GM19467 (cell line): Measurements from ENCODE around the gene CTNNA1.
"Not testable (repeated sequence)": the region's sequence is repeated elsewhere in the genome, so short reads cannot be mapped to it uniquely, and the experiment has no call there.

ENCODE experiments used
- ATAC-seq: cut with Tn5 transposase; IDR thresholded peaks from one replicate; pipeline ENCODE4 v1.9.1; 2021; ENCODE audit warnings: mild to moderate bottlenecking, moderate library complexity; ENCODE audit not compliant: unreplicated experiment

The CTNNA1 gene

DNA sequence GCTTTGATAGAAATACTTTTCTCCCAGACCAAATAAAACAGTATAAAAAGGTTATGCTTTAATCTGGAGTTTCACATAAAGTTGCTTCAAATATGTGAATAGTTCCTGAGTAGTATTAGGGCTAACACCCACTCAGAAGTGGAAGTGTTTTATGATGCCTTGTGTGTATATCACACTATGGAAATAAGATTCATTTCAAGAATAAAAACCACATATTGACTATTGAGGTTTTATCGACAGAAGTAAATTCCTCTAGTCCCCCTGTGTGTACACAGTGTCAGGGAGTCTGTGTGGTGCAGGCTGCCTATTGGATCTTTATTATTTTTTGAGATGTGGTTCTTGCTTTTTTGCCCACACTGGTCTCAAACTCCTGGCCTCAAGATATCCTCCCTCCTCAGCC lies 142.7 kb downstream of the CTNNA1 start:
- no peak for ATAC-seq

DNA sequence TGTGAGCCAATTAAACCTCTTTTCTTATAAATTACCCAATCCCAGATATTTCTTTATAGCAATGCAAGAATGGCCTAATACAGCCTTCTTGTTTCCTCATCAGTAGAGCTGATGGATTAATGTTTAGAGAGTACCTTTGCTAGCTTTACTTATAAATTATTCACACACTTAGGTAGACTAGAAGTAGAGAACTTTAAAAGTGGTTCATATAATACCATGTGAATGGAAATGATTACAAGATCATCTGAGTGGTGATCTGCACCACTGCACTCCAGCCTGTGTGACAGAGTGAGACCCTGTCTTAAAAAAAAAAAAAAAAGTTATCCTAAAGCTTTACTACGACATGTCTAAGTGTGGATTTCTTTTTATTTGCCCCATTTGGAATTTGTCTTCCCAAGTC lies 145.1 kb downstream of the CTNNA1 start:
- ATAC-seq, result no peak

DNA sequence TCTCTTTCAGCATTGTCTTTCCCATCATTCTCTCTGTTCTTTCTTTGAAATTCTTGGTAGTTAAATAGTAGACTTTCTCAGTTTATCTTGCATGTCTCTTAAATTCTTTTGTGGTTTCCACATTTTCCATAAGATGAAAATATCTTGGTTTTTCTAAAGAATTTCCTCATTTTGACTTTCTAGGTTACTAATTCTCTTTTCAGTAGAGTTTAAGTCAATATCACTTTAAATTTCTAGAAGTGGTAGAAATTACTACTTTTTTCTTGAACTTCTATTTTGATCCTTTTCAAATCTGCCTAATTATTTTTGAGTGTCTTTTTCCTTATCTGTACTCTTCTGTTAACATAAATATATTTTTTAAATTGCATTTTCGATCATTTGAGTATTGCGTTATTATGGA lies 145.5 kb downstream of the CTNNA1 start:
- no peak for ATAC-seq

DNA sequence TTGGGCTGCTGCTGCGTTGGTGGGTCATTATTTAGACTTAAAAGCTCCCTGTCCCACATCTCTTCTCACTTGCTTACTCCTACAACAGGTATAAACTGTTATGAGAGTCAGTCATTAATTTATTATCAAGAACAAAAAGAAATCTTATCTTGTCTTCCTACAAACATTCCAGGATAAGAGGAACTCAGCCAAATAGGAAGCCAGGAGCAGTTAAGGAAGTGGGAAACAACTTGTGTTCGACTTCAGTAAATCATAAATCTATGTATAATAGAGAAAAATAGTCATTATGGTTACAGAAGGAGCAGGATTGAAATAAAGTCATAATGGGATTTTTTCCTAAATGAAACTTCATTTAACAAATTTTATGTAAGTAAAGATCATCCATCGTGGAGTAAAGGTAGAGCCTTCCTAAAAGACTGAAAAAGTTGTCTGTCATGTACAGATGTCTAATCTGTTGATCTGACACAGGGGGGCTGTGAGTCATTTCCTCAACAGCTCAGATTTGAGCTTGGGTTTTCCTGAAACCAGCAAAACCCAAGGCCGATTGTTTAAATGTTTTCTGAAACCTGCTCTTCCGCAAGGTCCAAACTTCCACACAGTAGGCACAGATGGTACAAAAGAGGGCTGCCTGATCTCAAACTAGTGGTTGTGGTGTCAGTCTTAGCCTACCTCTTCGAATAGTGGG lies 147.2 kb downstream of the CTNNA1 start:
- ATAC-seq, result no peak

GRCh38 chr5:138901716-138902115 lies 148.5 kb downstream of the CTNNA1 start:
- no peak for ATAC-seq

DNA sequence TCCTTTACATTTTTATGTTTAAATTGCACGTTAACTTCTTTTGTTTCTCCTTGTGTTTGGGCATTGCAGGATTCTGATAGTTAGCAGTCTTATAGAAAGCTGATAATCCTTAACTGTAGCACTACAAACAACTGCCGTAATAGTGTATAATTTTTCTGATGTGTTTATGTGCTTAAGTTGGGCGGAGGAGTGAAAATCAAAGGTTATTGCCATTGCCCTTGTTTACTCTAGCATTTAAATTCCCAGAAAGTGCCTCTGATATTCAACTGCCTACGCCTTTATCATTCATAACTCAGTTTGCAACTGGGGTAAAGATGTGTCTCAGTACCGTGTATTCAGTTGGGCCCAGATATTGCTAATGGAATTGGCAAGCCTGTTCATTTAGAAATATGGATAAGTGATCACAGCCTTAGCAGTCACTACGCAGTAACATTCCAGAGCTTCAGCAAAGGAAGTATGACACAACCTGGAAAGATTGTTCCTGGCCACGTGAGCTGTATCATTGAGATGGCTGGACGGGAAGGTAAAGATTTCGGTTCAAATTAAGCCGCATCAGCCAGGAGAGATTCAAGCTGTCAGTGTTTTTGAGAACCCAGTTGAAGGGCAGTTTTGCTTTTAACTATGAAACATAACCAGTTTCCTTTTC lies 150.0 kb downstream of the CTNNA1 start:
- no peak for ATAC-seq

DNA sequence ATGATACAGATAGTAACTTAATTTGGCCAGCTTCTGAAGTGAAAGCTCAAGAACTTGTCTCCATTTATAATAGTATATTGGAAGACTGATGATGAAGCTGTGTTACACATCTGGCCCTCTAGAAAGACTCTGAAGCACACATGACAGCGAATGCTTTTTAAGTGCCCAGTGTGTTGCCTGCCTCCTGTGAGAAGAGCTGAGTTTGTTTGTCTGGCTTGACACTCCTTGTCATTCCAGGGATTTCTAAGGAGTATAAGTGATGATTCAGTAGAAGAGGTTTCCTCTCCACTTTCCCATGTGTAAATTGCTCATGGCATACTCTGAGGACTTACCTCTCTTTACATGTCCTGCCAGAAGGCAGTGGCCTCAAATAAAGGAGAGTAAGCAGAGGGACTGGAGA lies 152.3 kb downstream of the CTNNA1 start:
- no peak for ATAC-seq

DNA sequence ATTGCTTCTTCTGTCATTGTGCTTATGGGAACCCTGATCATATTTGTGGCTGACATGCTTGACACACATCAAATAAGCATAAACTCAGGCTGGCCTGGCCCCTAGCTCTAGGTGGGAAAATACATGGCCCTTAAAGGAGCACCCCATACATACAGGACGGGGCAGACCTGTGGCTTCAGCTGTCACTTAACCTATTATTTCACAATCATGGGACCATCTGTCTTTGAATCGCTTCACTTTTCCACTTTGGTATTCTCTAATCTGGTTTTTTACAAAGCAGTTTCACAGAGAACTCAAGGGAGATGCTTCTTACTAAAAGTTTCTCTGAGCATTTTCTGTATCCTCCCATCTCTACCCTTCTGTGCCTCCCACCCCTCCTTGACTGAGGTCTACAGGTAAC lies 156.5 kb downstream of the CTNNA1 start:
- no peak for ATAC-seq

GRCh38 chr5:138910546-138911185 lies 157.4 kb downstream of the CTNNA1 start:
- ATAC-seq, result no peak

GRCh38 chr5:138911441-138911840 lies 158.2 kb downstream of the CTNNA1 start:
- no peak for ATAC-seq

DNA sequence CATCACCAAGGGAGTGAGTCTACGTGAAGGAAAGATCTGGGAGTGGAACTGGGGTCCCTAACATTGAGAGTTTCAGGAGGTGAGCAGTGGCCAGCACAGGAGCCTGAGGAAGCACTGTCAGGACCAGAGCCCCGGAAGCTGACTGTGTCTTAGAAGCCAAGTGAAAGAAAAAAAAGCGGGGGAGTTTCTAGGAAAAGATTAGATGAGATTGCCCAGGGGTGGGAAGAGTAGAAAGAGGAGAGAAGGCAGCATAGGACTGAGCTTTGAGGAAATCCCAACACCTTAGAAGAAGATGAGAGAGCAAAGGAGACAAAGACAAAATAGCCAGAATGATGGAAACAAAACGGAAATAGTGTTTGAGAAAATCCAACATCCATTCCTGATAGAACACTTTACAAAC lies 158.9 kb downstream of the CTNNA1 start:
- no peak for ATAC-seq

GRCh38 chr5:138913773-138914172 lies 160.5 kb downstream of the CTNNA1 start:
- no peak for ATAC-seq

DNA sequence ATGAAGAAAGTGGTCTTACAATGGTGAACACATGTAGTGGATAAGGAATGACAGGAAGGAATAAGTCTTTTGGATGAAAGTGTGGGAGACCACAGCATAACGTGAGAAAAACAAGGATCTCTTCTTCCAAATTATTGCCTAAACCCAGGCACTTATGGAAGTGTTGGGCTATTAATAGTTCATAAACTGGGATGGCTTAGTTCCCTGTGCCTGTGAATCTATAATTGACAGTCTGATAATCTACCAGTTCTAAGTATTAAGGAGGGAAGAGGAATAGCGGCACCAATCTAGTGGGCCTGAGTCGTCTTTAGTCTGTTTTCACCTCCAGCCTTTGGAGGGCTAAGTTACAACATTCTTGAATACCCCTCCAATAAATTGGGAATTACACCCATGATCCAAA lies 161.1 kb downstream of the CTNNA1 start:
- no peak for ATAC-seq

DNA sequence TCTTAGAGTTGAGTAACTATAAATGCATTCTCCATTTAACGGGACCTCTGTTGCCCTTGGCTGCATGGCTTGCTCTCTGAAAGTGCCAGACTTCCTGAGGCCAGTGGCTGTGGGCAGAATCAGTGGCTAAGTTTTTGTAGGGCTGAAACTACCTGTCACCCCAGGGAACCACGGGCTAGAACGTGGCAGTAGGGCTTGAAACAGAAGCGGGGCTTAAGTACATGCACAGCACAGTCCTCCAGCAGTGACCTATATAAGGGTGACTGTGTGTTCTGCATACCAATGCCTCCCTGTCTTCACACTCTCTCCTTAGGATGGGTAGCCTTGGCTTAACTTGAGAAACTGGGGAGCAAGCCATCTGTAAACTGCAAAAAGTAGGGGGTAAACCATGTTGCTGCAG lies 165.5 kb downstream of the CTNNA1 start:
- no peak for ATAC-seq

DNA sequence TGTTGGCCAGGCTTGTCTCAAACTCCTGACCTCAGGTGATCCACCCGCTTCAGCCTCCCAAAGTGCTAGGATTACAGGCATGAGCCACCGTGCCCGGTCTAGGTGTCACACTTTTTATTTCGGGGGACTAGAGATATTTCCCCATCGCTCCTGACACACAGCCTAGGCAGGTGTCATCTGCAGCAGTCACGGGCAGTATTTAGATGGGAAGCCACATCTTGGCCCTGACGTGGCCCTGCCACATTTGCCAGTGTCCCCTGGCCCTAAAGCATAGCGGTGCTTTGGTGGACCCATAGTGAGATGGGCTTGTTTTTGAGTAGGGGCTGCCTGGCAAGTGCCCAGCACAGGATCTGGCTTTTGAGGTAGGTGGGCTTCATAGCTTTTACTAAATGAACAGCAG lies 167.0 kb downstream of the CTNNA1 start:
- no peak for ATAC-seq

DNA sequence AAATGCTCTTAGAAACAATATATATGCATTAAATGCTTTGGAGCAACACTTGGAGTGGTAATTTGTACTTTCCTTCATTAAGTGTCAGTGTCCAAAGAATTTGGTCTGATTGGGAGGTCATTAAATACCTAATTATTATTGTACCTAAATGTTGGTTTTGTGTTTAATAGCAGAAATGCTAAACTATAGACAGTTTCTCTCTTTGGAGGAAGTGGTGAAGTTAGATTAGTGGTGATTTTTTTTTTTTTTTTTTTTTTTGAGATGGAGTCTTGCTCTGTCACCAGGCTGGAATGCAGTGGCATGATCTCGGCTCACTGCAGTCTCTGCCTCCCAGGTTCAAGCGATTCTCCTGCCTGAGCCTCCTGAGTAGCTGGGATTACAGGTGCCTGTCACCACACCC lies 168.1 kb downstream of the CTNNA1 start:
- not testable (repeated sequence) for ATAC-seq

- no peak for ATAC-seq
Observed at GRCh38 chr5:138922494-138922893, 169.3 kb downstream of the CTNNA1 start.

DNA sequence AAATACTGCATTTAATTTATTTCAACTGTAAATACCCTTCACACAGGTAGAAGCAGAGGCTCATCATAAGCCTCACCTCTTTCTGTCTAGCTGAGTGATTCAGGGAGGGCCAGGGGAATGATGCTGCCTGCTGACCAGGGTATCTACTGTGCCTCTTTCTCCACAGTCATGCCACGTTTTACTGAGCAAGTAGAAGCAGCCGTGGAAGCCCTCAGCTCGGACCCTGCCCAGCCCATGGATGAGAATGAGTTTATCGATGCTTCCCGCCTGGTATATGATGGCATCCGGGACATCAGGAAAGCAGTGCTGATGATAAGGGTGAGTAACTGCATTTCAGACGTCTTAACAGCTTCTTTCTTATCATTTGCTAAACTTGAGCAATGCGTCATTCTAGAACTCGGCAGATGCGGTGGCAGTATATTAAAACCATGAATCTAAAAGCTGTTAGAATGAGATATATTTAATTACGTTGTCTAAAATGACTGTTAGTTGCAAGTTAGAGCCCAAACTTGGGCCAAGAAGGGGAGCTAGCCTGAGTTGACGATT lies 171.9 kb downstream of the CTNNA1 start:
- no peak for ATAC-seq

GRCh38 chr5:138926257-138926656 lies 173.0 kb downstream of the CTNNA1 start:
- no peak for ATAC-seq

DNA sequence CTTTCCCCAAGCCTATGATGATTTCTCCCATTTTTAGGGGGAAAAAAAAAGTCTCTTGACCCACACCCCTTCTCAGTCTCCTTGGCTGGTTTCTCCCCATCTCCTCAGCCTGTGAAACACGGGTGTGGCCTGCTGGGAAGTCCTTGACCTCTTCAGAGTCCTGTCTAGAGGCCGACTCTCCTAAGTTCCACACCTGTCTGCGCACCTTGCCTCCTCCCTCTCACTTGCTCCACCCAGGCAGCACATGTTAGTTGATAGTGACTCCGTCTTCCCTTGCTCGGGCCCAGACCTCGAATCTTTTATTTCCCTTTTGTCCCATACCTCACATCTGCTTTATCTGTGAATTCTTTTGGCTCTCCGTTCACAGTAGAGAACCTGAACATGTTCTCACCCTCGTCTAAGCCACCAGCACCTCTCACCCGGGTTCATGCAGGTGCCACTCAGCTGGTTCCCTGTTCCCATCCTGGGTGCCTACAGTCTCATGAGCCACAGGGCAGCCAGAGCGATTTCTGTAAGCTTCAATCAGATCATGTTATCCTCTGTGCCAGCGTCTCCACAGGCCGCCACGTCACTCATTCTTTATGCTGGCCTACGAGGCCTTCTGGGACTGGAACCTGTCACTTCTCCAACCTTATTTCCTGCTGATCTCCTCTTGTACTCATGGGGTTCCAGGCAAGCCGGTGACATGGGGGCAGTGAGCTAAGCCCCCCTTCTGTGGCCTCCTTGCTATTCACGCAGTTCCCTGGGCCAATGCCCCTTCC lies 173.6 kb downstream of the CTNNA1 start:
- ATAC-seq, result no peak

- ATAC-seq, result no peak
Observed at GRCh38 chr5:138927544-138927943, 174.3 kb downstream of the CTNNA1 start.
